ENCODE measurements around the gene FFAR4. TPM values are rescaled to one million over a fixed set of nuclear protein-coding genes. Genes with fewer than 3 reads are reported as not detected.
"Not testable (repeated sequence)": the region's sequence is repeated elsewhere in the genome, so short reads cannot be mapped to it uniquely, and the experiment has no call there.

Gene FFAR4
- not detected in 2 replicates for total RNA-seq (2014; rRNA removed; shearing (Covaris generic))

DNA sequence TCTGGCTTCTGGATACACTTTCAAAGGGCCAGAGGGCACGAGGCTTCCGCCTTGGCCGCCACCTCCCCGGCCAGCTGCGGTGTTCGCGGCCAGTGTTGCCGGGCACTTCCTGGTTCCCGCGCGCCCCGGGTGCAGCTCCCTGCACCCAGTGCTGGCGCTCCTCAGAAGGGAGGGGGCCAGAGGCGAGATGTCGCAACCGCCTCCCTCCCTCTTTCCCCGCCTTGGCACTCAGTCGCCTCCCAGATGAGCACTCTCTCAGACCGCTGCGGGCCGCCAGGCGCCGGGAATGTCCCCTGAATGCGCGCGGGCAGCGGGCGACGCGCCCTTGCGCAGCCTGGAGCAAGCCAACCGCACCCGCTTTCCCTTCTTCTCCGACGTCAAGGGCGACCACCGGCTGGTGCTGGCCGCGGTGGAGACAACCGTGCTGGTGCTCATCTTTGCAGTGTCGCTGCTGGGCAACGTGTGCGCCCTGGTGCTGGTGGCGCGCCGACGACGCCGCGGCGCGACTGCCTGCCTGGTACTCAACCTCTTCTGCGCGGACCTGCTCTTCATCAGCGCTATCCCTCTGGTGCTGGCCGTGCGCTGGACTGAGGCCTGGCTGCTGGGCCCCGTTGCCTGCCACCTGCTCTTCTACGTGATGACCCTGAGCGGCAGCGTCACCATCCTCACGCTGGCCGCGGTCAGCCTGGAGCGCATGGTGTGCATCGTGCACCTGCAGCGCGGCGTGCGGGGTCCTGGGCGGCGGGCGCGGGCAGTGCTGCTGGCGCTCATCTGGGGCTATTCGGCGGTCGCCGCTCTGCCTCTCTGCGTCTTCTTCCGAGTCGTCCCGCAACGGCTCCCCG, at the start of gene FFAR4:
TSS of gene FFAR4 (plus strand) at position 231 of the 842 bp plus-strand sequence. CDS start at position 287, 56 bp downstream.
- Histone ChIP-seq H3K36me3 (replicated peaks; ENCODE audit: control insufficient read depth, insufficient read depth, low read length) (no peaks in the 10 kb centered on the region), H3K4me3 (ENCODE audit: insufficient read depth, low read depth, low read length) (peak within 1 kb of the TSS; percentile 49), H3K27me3 (ENCODE audit: control insufficient read depth, insufficient read depth, low read length) (peaks cover 71% of the 10 kb centered on the region)
- DNase-seq: peak; percentile 86

DNA sequence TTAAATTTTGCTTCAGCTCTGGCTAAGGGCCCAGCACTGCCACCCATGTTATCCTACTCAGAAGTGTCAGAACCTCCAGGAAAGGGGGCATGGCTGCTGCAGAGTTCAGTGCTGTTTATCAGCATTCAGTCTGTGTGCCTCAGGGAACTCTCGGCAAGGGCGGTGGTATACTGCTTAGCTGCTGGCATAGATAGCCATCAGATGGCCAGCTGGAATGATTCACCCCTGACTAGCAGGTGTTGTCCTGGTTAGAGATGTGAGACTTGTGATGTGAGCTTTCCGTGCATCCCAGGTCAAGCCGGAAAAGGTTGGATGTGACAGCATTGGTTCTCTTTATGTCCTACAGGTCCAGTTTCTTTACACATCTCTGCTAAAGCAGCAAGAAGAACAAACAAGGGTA, 47.9 kb upstream of the FFAR4 start:
- DNase-seq: no peak
- H3K4me3 ChIP-seq (ENCODE audit: insufficient read depth, low read depth, low read length): no peak overlapping the region
- no peaks in the 10 kb centered on the region for H3K27me3 ChIP-seq (ENCODE audit: control insufficient read depth, insufficient read depth, low read length)
- H3K36me3 ChIP-seq (replicated peaks; ENCODE audit: control insufficient read depth, insufficient read depth, low read length): peaks cover 27% of the 10 kb centered on the region

DNA sequence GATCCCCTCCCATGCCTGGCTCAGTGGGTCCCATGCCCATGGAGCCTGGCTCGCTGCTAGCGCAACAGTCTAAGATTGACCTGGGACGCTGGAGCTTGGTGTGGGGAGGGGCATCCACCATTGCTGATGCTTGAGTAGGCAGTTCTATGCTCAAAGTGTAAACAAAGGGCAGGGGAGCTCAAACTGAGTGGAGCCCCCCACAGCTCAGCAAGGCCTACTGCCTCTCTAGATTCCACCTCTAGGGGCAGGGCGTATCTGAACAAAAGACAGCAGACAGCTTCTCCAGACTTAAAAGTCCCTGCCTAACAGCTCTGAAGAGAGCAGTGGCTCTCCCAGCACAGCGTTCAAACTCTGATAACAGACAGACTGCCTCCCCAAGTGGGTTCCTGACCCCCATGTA, 31.2 kb upstream of the FFAR4 start:
- Histone ChIP-seq H3K4me3 (ENCODE audit: insufficient read depth, low read depth, low read length) (no peak overlapping the region), H3K27me3 (ENCODE audit: control insufficient read depth, insufficient read depth, low read length) (no peaks in the 10 kb centered on the region), H3K36me3 (replicated peaks; ENCODE audit: control insufficient read depth, insufficient read depth, low read length) (no peaks in the 10 kb centered on the region)
- no peak for DNase-seq

DNA sequence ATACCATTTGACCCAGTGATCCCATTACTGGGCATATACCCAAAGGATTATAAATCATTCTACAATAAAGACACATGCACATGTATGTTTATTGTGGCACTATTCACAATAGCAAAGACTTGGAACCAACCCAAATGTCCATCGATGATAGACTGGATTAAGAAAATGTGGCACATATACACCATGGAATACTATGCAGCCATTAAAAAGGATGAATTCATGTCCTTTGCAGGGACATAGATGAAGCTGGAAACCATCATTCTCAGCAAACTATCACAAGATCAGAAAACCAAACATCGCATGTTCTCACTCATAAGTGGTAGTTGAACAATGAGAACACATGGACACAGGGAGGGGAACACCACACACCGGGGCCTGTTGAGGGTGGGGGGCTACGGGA, 25.6 kb upstream of the FFAR4 start:
- not testable (repeated sequence) for H3K27me3 ChIP-seq (ENCODE audit: control insufficient read depth, insufficient read depth, low read length); H3K36me3 ChIP-seq (replicated peaks; ENCODE audit: control insufficient read depth, insufficient read depth, low read length); H3K4me3 ChIP-seq (ENCODE audit: insufficient read depth, low read depth, low read length); DNase-seq

DNA sequence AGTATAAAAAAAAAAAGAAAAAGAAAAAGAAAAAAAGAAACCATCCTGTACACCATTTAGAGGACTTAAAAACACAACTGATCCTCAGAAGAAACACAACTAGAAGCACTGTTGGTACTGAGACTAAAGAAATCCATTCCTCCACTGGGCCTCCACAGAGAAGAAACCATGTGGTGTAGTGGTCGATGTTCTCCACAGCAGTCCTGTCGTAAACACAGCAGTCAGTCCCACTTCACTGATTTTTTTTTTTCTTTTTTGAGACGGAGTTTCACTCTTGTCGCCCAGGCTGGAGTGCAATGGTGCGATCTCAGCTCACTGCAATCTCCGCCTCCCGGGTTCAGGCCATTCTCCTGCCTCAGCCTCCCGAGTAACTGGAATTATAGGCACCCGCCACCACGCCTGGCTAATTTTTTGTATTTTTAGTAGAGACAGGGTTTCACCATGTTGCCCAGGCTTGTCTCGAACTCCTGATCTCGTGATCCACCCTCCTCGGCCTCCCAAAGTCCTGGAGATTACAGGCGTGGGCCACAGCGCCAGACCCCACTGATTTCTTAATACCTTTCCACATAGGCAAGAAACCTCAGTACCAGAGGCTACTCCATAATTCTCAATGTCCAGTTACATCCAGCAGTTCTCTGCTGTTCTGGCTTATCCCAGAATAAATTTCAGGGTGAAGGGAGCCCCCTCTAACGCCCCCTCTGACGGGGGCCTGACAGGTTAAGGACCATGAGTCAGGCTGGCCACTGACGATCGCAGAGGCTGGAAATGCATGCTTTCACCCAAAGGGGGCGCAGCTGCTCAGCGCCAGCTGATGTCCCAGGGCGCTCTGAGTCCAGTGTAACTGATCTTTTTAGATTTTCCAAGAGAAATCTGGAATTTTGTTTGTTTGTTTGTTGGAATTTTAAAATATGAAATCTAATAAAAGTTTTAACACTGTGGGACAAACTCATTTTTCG, 24.8 kb upstream of the FFAR4 start:
- Histone ChIP-seq H3K36me3 (replicated peaks; ENCODE audit: control insufficient read depth, insufficient read depth, low read length) (no peaks in the 10 kb centered on the region), H3K4me3 (ENCODE audit: insufficient read depth, low read depth, low read length) (no peak overlapping the region), H3K27me3 (ENCODE audit: control insufficient read depth, insufficient read depth, low read length) (0 out of 2 replicates have a peak, but pooled peaks cover 2% of the 10 kb centered on the region)
- DNase-seq: peak; percentile 67

DNA sequence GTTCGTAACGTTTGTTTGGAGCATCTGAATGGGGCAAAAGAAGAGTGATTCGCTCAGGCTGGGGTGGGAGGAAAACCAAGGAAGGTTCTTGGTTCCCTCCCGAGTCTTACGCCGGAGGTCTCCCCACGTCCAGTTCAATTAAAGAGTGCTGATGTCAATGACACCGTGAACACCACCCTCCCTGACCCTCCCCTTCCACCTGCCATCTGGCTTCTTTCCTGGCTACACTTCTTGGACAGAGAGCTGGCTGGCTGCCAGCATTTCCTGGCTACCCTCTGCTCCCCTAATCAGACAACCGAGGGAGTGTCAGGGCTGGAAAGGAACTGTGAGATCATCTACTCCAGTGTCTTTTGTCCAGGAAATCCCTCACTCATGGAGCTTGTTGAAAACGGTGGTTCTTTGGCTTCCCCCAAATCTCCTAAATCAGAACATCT, 24.1 kb upstream of the FFAR4 start:
- 0 out of 2 replicates have a peak, but pooled peaks cover 2% of the 10 kb centered on the region for H3K27me3 ChIP-seq (ENCODE audit: control insufficient read depth, insufficient read depth, low read length)
- no peak overlapping the region for H3K4me3 ChIP-seq (ENCODE audit: insufficient read depth, low read depth, low read length)
- H3K36me3 ChIP-seq (replicated peaks; ENCODE audit: control insufficient read depth, insufficient read depth, low read length): no peaks in the 10 kb centered on the region
- peak; percentile 39 for DNase-seq

DNA sequence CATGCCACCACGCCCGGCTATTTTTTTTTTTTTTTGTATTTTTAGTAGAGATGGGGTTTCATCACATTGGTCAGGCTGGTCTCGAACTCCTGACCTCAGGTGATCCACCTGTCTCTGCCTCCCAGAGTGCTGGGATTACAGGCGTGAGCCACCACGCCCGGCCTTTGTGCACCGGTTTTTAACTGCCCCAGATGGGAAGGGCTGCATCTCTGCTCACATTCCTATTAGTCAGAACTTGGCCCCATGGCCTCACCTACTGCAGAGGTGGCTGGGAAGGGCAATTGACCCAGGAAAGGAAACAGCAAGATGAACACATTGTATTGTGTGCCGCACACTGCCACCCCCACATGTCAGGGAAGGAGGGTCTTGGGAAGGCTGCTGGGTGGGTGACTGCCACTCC, 19.5 kb upstream of the FFAR4 start:
- not testable (repeated sequence) for H3K4me3 ChIP-seq (ENCODE audit: insufficient read depth, low read depth, low read length); H3K36me3 ChIP-seq (replicated peaks; ENCODE audit: control insufficient read depth, insufficient read depth, low read length); H3K27me3 ChIP-seq (ENCODE audit: control insufficient read depth, insufficient read depth, low read length); DNase-seq

DNA sequence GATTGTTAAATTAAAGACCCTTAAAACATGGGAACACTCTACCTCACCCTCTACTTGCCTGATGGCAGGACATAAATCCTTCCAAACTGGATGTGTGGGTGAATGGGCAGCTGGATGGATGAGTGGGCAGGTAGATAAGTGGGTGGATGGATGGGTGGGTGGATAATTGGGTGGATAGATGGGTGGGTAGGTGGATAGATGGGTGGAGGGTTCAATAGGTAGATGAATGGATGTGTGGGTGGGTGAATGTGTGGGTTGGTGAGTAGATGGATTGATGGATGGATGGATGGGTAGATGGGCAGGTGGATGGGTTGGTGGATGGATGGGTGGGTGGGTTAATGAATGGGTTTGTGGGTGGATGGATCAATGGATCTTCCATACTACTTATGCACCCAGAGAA, 18.9 kb upstream of the FFAR4 start:
- Histone ChIP-seq H3K4me3 (ENCODE audit: insufficient read depth, low read depth, low read length) (no peak overlapping the region), H3K27me3 (ENCODE audit: control insufficient read depth, insufficient read depth, low read length) (0 out of 2 replicates have a peak, but pooled peaks cover under 1% of the 10 kb centered on the region), H3K36me3 (replicated peaks; ENCODE audit: control insufficient read depth, insufficient read depth, low read length) (no peaks in the 10 kb centered on the region)
- no peak for DNase-seq

DNA sequence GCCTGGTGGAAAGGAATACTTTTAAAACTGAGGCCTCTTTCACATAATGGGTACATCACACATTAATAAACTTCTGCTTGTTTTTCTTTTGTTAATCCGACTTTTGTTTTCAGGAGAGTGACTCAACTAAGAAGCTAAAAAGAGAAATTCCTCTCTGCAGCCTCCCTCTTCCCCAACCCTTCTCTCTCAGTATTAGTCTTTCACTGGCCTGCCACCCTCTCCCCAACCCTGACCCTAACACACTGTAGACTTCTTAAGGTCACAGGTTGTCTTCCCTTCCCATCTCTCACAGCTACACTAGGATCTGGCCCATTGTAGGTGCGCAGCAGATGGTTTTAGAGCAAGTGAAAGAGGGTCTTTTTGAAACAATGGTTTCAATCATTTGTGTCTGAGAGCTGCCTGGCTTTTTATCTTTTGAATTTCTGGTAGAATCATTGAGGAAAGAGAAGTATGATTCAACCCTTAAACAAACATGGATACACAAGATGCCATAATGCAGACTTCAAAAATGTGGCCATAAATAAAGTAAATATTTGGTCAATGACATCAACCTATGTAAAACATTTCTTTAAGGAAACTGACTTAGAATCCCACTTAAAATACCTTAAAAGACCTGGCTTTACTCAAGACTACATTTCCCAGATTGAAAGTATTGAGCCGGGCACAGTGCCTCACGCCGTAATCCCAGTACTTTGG, 17.9 kb upstream of the FFAR4 start:
- Histone ChIP-seq H3K4me3 (ENCODE audit: insufficient read depth, low read depth, low read length) (no peak overlapping the region), H3K36me3 (replicated peaks; ENCODE audit: control insufficient read depth, insufficient read depth, low read length) (no peaks in the 10 kb centered on the region), H3K27me3 (ENCODE audit: control insufficient read depth, insufficient read depth, low read length) (no peaks in the 10 kb centered on the region)
- no peak for DNase-seq

DNA sequence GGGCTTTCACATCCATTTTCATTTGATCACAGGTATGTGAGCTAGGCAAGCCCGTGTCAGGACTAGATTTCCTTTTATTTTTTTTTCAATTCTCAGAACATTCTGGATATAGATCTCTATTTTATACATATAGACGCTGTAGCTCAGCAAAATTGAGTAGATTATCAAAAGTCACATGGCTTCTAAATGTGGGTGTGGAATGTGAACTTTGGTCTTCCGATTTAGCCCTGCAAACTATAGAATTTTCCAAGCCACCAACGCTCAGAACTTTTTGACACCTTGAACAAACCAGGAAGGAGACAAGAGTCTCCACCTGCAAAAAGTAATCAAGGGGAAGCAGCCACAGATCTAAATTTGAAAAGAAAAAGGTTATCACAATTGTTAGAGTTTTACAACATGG, 15.9 kb upstream of the FFAR4 start:
- no peaks in the 10 kb centered on the region for H3K36me3 ChIP-seq (replicated peaks; ENCODE audit: control insufficient read depth, insufficient read depth, low read length)
- no peak overlapping the region for H3K4me3 ChIP-seq (ENCODE audit: insufficient read depth, low read depth, low read length)
- H3K27me3 ChIP-seq (ENCODE audit: control insufficient read depth, insufficient read depth, low read length): no peaks in the 10 kb centered on the region
- DNase-seq: no peak

DNA sequence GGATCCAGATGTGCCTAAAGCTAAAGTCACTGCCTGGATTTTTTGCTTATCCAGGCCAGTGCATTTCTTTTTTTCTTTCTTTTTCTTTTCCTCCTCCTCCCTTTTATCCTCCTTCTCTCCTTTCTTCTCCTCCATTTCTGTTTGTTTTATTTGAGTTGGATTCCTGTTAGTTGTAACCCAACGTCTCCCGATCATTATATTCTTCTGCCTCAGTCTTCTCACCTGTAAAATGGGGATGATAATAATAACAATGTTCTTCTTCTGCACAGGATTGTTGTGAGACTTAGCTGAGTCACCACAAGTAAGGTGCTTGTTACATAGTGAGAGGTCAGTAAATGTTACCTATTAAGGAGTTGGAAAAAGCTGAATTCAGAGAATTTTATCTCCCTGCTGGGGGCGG, 13.7 kb upstream of the FFAR4 start:
- Histone ChIP-seq H3K4me3 (ENCODE audit: insufficient read depth, low read depth, low read length) (no peak overlapping the region), H3K36me3 (replicated peaks; ENCODE audit: control insufficient read depth, insufficient read depth, low read length) (no peaks in the 10 kb centered on the region), H3K27me3 (ENCODE audit: control insufficient read depth, insufficient read depth, low read length) (no peaks in the 10 kb centered on the region)
- no peak for DNase-seq

DNA sequence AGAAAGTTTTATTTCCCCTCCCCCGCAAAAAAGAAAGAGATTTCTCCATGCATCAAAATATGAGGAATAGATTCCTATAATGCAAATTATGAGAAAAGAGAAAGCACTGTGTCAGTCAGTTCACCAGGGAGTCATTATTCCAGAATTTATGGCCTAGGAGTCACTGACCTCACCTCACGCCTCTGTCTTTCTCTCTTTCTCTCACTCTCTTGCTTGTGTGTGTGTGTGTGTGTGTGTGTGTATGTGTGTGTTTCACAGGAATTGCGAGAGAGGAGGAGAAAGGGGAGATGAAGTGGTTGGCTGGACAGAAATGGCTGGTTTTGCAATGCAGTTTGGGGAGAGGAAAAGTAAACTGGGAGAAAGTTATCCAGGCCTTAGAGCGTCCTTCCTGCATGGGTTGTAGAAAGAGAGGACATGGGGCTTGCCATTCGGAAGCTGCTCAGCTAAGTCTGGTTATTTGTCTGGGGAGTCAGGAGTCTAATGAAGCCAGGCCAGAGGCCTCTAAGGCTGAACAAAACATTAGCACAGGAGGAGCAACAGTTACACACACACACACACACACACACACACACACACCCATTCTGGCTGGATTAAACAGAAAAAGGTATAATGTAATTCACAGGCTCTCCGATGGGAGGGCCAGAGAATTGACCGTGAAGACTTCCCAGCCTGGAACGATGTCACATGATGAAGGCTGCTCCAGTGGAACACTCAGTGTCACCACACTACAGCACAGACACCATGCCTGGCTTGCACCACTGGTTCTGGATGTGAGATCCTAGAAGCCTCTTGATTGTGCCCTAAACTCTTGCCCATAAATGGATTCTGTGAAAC, 12.8 kb upstream of the FFAR4 start:
- H3K4me3 ChIP-seq (ENCODE audit: insufficient read depth, low read depth, low read length): no peak overlapping the region
- H3K36me3 ChIP-seq (replicated peaks; ENCODE audit: control insufficient read depth, insufficient read depth, low read length): no peaks in the 10 kb centered on the region
- no peak for DNase-seq
- no peaks in the 10 kb centered on the region for H3K27me3 ChIP-seq (ENCODE audit: control insufficient read depth, insufficient read depth, low read length)

DNA sequence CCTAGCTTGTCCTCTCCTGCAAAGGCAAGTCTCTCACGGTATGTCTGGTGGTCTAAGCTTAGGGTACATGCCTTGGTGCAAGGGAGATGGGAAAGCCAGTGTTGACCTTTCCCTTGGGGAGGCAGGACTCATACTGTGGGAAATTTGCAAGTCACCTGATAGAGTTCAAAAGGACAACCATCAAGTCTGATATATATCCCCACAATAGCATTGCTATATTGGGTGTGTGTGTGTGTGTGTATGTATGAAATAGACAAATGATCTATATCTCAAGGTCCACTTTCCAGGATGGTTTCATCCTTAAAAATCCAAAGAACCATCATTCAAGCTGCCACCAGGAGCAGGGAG, 12.2 kb upstream of the FFAR4 start:
- no peak overlapping the region for H3K4me3 ChIP-seq (ENCODE audit: insufficient read depth, low read depth, low read length)
- no peaks in the 10 kb centered on the region for H3K36me3 ChIP-seq (replicated peaks; ENCODE audit: control insufficient read depth, insufficient read depth, low read length)
- no peaks in the 10 kb centered on the region for H3K27me3 ChIP-seq (ENCODE audit: control insufficient read depth, insufficient read depth, low read length)
- no peak for DNase-seq
